HL-60 (cell line): ENCODE measurements around the gene CHMP1A.

Source experiments
- CTCF ChIP-seq: IDR thresholded peaks from one replicate; pipeline ENCODE4 v1.5.1; 2011; ENCODE audit warnings: low read length, control low read depth, inconsistent platforms; ENCODE audit not compliant: insufficient read depth
- REST ChIP-seq: IDR thresholded peaks from 2 replicates; pipeline ENCODE4 v1.6.1; 2012; ENCODE audit warnings: low read depth; ENCODE audit not compliant: insufficient replicate concordance

- TF ChIP-seq CTCF (no peak), REST (no peak)
Measured at GRCh38 chr16:89639385-89639784, 18.1 kb downstream of the CHMP1A start.
